Fibroblast of pulmonary artery (primary cell): Measurements from ENCODE around the gene COL6A2.

ENCODE experiments used
- DNase-seq: peaks from one replicate; pipeline ENCODE4 v3.0.0-alpha.2; 2010; ENCODE audit warnings: low read depth
- H3K4me3 ChIP-seq: replicated peaks from 2 replicates; pipeline ENCODE4 v1.5.1; 2011; ENCODE audit warnings: low read depth, mild to moderate bottlenecking, control low read depth, low read length, moderate library complexity
- CTCF ChIP-seq: IDR thresholded peaks from 2 replicates; pipeline ENCODE4 v1.5.1; 2011; ENCODE audit warnings: mild to moderate bottlenecking, control low read depth, low read length, inconsistent platforms; ENCODE audit errors: missing control alignments

Gene COL6A2

GRCh38 chr21:46091631-46092025 is 6.3 kb upstream of the COL6A2 start:
- no peak for TF ChIP-seq CTCF
- no peak overlapping the region for H3K4me3 ChIP-seq
- DNase-seq, result no peak

GRCh38 chr21:46092026-46092764 is 5.7 kb upstream of the COL6A2 start:
- TF ChIP-seq CTCF, result no peak
- peak; percentile 67 for DNase-seq
- H3K4me3 ChIP-seq, result no peak overlapping the region

- no peak overlapping the region for H3K4me3 ChIP-seq
- TF ChIP-seq CTCF, result no peak
- DNase-seq, result no peak
These were observed 4.9 kb upstream of the COL6A2 start for GRCh38 chr21:46092811-46093667.

GRCh38 chr21:46093668-46094400 is 4.1 kb upstream of the COL6A2 start:
- no peak for TF ChIP-seq CTCF
- DNase-seq, result no peak
- no peak overlapping the region for H3K4me3 ChIP-seq

GRCh38 chr21:46094401-46095082 is 3.4 kb upstream of the COL6A2 start:
- DNase-seq, result no peak

More at GRCh38 chr21:46094401-46095082, 3.4 kb upstream of the COL6A2 start:
- no peak overlapping the region for H3K4me3 ChIP-seq
- TF ChIP-seq CTCF, result no peak
